Measurements from ENCODE around the gene ZSCAN9.

The ZSCAN9 gene

GRCh38 chr6:28225056-28225834 lies at the start of gene ZSCAN9:
ZSCAN9 (plus strand) TSS chr6:28225275; CDS start chr6:28227085, 1,810 bp downstream.
- peak; percentile 45 for DNase-seq (ENCODE audit: low read depth)

DNA sequence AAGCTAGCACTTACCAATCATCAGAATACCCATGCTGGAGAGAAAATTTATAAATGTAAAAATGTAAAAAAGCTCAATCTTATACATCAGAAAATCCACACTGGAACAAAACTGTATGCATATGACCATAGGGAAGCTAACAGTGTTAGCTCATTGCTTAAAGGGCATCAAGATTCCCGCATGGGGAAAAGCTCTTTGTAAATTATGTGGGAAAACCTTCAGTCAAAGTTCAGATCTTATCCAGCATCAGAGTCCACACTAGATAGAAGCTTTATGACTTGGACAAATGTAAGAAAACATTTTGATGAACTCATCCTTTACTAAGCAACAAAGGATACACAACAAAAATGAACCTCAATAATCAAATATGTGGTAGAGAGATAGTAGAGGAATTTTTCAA lies 48.7 kb upstream of the ZSCAN9 start:
- DNase-seq (ENCODE audit: low read depth), result no peak

GRCh38 chr6:28182255-28182654 lies 42.8 kb upstream of the ZSCAN9 start:
- DNase-seq (ENCODE audit: low read depth), result no peak

- no peak for DNase-seq (ENCODE audit: low read depth)
Observed at GRCh38 chr6:28188111-28188979, 36.7 kb upstream of the ZSCAN9 start.

DNA sequence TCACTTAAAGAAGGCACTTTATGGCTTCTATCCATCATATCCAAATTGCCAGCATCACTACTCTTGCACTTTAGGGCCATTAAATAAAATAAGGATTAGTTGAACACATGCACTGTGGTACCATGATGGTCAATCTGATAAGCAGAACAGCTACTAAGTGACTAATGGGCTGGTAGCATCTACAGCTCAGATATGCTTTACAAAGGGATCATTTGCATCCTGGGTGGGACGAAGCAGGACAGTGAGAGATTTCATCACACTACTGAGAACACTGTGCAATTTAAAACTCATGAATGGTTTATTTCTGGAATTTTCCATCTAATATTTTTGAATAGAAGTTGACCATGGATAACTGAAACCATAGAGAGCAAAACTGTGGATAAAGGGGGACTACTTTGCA lies 25.1 kb upstream of the ZSCAN9 start:
- DNase-seq (ENCODE audit: low read depth), result no peak

DNA sequence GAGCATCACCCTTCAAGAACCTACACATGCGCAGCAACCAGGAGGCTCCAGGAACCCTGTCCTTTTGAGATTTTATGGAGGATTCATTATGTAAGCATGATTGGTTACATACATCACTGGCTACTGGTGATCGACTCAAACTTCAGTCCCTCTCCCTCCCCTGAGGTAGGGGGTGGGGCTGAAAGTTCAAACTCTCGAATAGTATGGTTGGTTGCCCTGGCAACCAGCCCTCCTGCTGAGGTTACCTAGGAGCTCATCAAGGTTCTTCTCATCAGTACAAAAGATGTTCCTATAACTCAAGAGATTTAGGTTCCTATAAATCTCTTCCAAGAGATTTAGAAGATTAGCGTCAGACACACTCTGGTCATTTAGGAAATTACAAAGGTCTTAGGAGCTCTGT lies 21.9 kb upstream of the ZSCAN9 start:
- DNase-seq (ENCODE audit: low read depth), result no peak

- DNase-seq (ENCODE audit: low read depth), result no peak
Observed at GRCh38 chr6:28205879-28206278, 19.2 kb upstream of the ZSCAN9 start.

DNA sequence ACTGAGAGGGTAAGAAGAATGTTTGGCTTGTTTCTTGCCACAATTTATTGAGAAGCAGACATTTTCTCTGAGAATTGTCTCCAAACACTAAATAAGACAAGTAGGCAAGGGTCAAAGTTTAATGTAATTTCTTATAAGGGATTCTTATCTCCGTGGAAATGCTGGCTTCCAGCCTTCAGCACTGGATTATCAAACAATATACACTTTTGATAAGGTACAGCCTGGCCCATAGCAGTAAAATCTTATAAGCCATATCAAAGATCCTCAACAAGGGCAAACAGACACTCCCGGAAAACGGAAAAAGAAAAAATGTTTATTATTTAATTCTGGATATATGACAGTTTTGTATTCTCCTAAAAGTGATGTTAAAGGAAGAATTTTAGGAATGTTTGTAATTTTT lies 18.5 kb upstream of the ZSCAN9 start:
- DNase-seq (ENCODE audit: low read depth), result no peak

- DNase-seq (ENCODE audit: low read depth), result no peak
Observed at GRCh38 chr6:28206928-28207509, 18.1 kb upstream of the ZSCAN9 start.

DNA sequence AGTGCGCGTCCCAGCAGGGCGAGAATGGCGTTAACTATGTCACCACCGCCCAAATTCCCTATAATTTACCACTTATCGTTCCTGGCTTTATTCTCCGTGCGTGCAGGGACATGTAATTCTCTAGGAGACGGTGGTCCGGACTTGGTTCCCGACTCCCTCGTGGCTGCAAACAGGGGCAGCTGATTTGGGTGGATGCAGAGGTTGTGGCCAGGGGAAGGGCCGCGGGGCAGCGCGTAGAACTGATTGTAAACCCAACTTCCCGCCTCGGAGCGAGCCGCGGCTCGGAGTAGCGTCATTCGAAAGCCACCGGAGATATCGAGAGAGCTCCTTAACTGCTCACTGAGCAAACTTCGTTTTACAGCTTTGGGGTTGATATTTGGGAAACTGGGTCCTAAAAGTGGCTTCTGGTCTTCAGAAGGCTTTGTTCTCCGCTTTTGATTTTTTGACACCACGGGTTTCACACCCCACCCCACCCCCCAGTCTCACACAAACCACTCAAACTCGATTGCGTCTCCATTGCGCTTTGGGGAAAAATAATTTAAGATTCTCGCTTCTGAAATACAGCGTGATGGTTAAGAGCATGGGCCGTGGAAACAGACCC lies 17.5 kb upstream of the ZSCAN9 start:
- DNase-seq (ENCODE audit: low read depth), result no peak

DNA sequence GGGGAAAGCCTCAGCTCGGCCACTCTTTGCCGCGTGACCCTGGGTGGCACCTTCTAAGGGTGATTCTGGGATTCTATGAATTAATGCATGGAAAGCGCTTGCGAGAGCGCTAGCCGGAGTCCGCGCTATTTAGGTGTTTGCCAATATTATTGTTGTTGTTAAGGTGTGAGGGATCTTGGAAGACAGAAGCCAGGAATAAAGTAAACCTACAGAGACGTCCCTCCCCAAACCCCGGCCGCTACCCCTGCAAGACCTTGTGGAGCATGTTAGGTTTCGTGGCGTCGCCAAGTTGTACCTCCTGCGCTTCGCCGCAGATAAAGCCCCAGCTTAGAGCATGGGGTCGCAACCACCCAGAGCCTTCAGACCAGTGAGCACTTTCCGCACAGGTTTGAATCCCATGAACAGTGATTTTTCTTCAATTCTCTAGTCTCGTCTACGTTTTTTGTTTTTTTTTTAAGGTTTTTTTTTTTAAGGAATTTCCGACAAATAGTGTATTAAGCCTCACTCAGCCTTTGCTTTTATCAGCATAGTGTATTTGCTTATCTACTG lies 16.9 kb upstream of the ZSCAN9 start:
- no peak for DNase-seq (ENCODE audit: low read depth)

DNA sequence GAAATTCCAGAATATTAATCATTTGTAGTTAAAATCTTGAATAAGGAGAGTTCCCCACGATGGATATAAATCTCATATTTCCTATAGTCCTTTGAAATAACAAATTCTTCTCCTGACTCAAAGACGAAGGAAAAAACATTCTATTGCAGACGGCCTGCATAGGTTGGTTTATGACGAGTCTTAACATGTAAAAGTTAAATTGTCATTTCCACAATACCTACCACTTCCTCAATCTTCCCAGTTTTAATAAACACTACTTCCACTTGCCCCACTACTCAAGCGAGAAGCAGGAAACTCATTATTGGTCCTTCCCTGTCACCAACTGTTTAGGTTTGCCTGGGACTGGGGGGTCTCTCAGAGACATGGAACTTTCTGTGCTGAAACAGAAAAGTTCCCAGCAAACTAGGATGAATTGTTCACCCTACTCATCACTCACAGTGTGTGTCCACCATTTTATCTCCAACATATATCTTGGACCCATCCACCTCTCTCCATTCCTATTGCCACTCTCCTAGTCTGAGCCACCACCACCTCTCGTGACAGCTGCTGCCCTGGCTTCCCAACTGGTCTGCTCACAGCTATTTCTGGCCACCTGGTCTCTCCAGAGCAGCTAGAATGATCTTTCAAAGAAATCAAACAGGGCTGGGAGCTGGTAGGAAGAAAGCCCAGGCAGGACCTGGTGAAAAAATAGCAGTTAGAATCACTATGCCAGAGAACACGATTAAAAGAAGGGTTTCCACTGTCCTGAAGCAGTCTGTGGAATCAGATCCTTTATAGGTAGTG lies 15.1 kb upstream of the ZSCAN9 start:
- DNase-seq (ENCODE audit: low read depth), result no peak

DNA sequence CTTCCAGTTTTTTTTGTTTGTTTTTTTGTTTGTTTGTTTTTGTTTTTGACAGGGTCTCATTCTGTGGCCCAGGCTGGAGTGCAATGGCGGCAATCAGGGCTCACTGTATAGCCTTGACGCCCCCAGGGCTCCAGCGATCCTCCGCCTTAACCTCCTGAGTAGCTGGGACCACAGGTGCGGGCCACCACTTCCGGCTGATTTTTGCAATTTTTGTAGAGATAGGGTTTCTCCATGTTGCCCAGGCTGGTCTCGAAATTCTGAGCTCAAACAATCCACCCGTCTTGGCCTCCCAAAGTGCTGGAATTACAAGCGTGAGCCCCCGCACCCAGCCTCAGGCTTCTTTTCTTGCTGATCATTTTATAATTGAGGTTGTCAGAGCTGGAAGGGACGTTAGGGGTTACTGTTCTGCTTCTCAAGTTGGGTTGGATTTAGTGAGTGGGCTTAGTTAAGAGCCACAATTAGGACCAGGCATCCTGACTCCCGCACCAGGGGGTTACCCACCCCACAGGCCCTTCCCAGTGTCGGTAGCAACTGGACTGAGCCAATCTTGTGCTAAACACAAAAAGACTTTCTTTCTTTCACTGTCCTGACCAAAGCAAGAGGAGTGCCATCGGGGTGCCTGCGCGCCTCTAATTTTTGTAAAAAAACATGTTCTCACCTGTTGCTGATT lies 13.1 kb upstream of the ZSCAN9 start:
- no peak for DNase-seq (ENCODE audit: low read depth)

GRCh38 chr6:28212510-28213212 lies 12.4 kb upstream of the ZSCAN9 start:
- peak; percentile 71 for DNase-seq (ENCODE audit: low read depth)

GRCh38 chr6:28213213-28213523 lies 11.9 kb upstream of the ZSCAN9 start:
- DNase-seq (ENCODE audit: low read depth), result no peak

- no peak for DNase-seq (ENCODE audit: low read depth)
Observed at GRCh38 chr6:28215425-28215824, 9.7 kb upstream of the ZSCAN9 start.

DNA sequence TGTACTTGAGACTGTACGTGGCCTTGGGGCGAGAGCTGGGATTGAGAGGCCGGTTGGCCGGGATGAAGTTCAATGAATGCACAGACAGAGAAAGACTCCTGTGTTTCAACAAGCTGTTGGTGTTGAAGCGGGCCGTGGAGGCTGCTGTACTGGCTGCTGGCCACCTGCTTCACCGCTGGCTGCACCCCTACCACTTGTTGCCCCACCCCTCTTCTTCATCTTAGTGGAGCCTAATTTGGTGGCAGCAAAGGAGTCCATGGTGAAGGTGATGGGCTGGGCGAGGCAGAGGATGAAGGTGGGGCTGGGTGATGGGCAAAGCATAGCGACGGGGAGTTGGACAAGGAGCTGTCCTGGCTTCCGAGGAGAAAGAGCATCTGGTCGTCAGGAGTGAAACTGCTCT lies 7.2 kb upstream of the ZSCAN9 start:
- no peak for DNase-seq (ENCODE audit: low read depth)

GRCh38 chr6:28218312-28219248 lies 6.5 kb upstream of the ZSCAN9 start:
- DNase-seq (ENCODE audit: low read depth), result peak; percentile 34

Data from activated T-cell treated with anti-CD3 and anti-CD28 coated beads for 48 hours (primary cell).